HEK293 (cell line): Measurements from ENCODE around the gene GPSM1.

Experiments used
- RBAK ChIP-seq: fragments of 450-650 bp; formaldehyde crosslinking; IDR thresholded peaks from 2 replicates; pipeline ENCODE4 v1.5.1; 2016; ENCODE audit warnings: missing biosample characterization, missing genetic modification characterization
- ZBTB26 ChIP-seq: fragments of 450-650 bp; formaldehyde crosslinking; optimal IDR thresholded peaks from 2 replicates; pipeline ENCODE3; 2016; ENCODE audit warnings: missing biosample characterization, mild to moderate bottlenecking, missing genetic modification characterization
- ZEB2 ChIP-seq: fragments of 450-650 bp; formaldehyde crosslinking; IDR thresholded peaks from 2 replicates; pipeline ENCODE4 v1.5.1; 2016; ENCODE audit warnings: missing biosample characterization, missing genetic modification characterization
- ZFP69B ChIP-seq: fragments of 450-650 bp; formaldehyde crosslinking; IDR thresholded peaks from 2 replicates; pipeline ENCODE4 v1.5.1; 2016; ENCODE audit warnings: missing biosample characterization, missing genetic modification characterization
- ZNF10 ChIP-seq: fragments of 450-650 bp; formaldehyde crosslinking; IDR thresholded peaks from 2 replicates; pipeline ENCODE4 v1.5.1; 2017; ENCODE audit warnings: missing biosample characterization, missing genetic modification characterization
- ZNF121 ChIP-seq: fragments of 450-650 bp; formaldehyde crosslinking; IDR thresholded peaks from 2 replicates; pipeline ENCODE4 v1.5.1; 2016; ENCODE audit warnings: missing biosample characterization, missing genetic modification characterization
- ZNF133 ChIP-seq: fragments of 450-650 bp; formaldehyde crosslinking; IDR thresholded peaks from 2 replicates; pipeline ENCODE4 v1.5.1; 2016; ENCODE audit warnings: missing biosample characterization, missing genetic modification characterization
- ZNF510 ChIP-seq: fragments of 450-650 bp; formaldehyde crosslinking; IDR thresholded peaks from 2 replicates; pipeline ENCODE4 v1.5.1; 2018; ENCODE audit warnings: mild to moderate bottlenecking, missing genetic modification characterization, missing biosample characterization; ENCODE audit not compliant: insufficient replicate concordance
- ZNF513 ChIP-seq: fragments of 450-650 bp; IDR thresholded peaks from 2 replicates; pipeline ENCODE4 v1.5.1; 2018; ENCODE audit warnings: missing biosample characterization, missing genetic modification characterization
- ZNF558 ChIP-seq: fragments of 450-650 bp; formaldehyde crosslinking; IDR thresholded peaks from 2 replicates; pipeline ENCODE4 v1.5.1; 2016; ENCODE audit warnings: missing biosample characterization, missing genetic modification characterization
- ZNF777 ChIP-seq: fragments of 450-650 bp; formaldehyde crosslinking; IDR thresholded peaks from 2 replicates; pipeline ENCODE4 v1.5.1; 2017; ENCODE audit warnings: missing biosample characterization, missing genetic modification characterization, borderline replicate concordance
- TF ChIP-seq, protein P1 (sequence below): fragments of 450-650 bp; formaldehyde crosslinking; IDR thresholded peaks from 2 replicates; pipeline ENCODE4 v1.5.1; 2016; ENCODE audit warnings: missing biosample characterization, missing genetic modification characterization
- TF ChIP-seq, protein P2 (sequence below): fragments of 450-650 bp; formaldehyde crosslinking; IDR thresholded peaks from 2 replicates; pipeline ENCODE4 v1.5.1; 2016; ENCODE audit warnings: missing biosample characterization, missing genetic modification characterization

- TF ChIP-seq, protein P1, sequence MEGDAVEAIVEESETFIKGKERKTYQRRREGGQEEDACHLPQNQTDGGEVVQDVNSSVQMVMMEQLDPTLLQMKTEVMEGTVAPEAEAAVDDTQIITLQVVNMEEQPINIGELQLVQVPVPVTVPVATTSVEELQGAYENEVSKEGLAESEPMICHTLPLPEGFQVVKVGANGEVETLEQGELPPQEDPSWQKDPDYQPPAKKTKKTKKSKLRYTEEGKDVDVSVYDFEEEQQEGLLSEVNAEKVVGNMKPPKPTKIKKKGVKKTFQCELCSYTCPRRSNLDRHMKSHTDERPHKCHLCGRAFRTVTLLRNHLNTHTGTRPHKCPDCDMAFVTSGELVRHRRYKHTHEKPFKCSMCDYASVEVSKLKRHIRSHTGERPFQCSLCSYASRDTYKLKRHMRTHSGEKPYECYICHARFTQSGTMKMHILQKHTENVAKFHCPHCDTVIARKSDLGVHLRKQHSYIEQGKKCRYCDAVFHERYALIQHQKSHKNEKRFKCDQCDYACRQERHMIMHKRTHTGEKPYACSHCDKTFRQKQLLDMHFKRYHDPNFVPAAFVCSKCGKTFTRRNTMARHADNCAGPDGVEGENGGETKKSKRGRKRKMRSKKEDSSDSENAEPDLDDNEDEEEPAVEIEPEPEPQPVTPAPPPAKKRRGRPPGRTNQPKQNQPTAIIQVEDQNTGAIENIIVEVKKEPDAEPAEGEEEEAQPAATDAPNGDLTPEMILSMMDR (tag by site-specific recombination): no peak
- TF ChIP-seq ZNF777 (tag by site-specific recombination) (no peak), ZNF513 (tag by site-specific recombination) (no peak), ZNF558 (no peak), ZEB2 (tag by site-specific recombination) (no peak), RBAK (no peak), ZNF133 (tag by site-specific recombination) (no peak), ZNF121 (tag by site-specific recombination) (no peak), ZBTB26 (tag by site-specific recombination) (no peak), ZFP69B (tag by site-specific recombination) (no peak), ZNF510 (tag by site-specific recombination) (no peak), ZNF10 (tag by site-specific recombination) (no peak)
- TF ChIP-seq, protein P2, sequence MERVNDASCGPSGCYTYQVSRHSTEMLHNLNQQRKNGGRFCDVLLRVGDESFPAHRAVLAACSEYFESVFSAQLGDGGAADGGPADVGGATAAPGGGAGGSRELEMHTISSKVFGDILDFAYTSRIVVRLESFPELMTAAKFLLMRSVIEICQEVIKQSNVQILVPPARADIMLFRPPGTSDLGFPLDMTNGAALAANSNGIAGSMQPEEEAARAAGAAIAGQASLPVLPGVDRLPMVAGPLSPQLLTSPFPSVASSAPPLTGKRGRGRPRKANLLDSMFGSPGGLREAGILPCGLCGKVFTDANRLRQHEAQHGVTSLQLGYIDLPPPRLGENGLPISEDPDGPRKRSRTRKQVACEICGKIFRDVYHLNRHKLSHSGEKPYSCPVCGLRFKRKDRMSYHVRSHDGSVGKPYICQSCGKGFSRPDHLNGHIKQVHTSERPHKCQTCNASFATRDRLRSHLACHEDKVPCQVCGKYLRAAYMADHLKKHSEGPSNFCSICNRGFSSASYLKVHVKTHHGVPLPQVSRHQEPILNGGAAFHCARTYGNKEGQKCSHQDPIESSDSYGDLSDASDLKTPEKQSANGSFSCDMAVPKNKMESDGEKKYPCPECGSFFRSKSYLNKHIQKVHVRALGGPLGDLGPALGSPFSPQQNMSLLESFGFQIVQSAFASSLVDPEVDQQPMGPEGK: no peak
Observed at GRCh38 chr9:136284311-136284710, 43.0 kb upstream of the GPSM1 start.
